Measurements from ENCODE around the gene ABCB4. TPM values are rescaled to one million over a fixed set of nuclear protein-coding genes. Genes with fewer than 3 reads are reported as not detected.

ABCB4 gene
- total RNA-seq, 2 experiments from 2014 or later = not detected

- Histone ChIP-seq H3K4me1 (ENCODE audit: insufficient read depth, low read length) (no peaks in the 10 kb centered on the region), H3K9me3 (ENCODE audit: control insufficient read depth in 1 of 2, insufficient read depth in 1 of 2, low read length in 2 of 2) (no peaks in the 10 kb centered on the region), H3K27me3 (ENCODE audit: control insufficient read depth in 1 of 2, insufficient read depth in 2 of 2, low read length in 2 of 2) (no peaks in the 10 kb centered on the region), H3K36me3 (ENCODE audit: insufficient read depth, low read length) (peaks cover 4% of the 10 kb centered on the region), H3K4me3 (ENCODE audit: low read length) (no peak overlapping the region), H3K27ac (ENCODE audit: low read depth in 1 of 2, low read length in 2 of 2) (no peak overlapping the region)
- ChIA-PET POLR2A (no interaction called here), CTCF (no interaction called here)
- no peak for TF ChIP-seq CTCF (IDR thresholded peaks at IDR 0.05)
- Mint-ChIP-seq H3K4me1 (ENCODE audit: low read depth) (no peaks in the 10 kb centered on the region), H3K27me3 (no peaks in the 10 kb centered on the region), H3K9me3 (no peaks in the 10 kb centered on the region), H3K27ac (no peak overlapping the region), H3K36me3 (ENCODE audit: low read depth) (peaks cover 27% of the 10 kb centered on the region), H3K4me3 (no peak overlapping the region)
- ATAC-seq (ENCODE audit: poor library complexity) (no peak), DNase-seq (no peak)
- intact Hi-C loops (cut with DNase I, micrococcal nuclease) = no loop called here
These were observed 41.8 kb upstream of the ABCB4 start for GRCh38 chr7:87517136-87517815.

- no peak for TF ChIP-seq CTCF (IDR thresholded peaks at IDR 0.05)
- intact Hi-C loops (cut with DNase I, micrococcal nuclease) = no loop called here
- Histone ChIP-seq H3K27ac (ENCODE audit: low read depth in 1 of 2, low read length in 2 of 2) (no peak overlapping the region), H3K9me3 (ENCODE audit: control insufficient read depth in 1 of 2, insufficient read depth in 1 of 2, low read length in 2 of 2) (no peaks in the 10 kb centered on the region), H3K36me3 (ENCODE audit: insufficient read depth, low read length) (peaks cover 4% of the 10 kb centered on the region), H3K4me1 (ENCODE audit: insufficient read depth, low read length) (no peaks in the 10 kb centered on the region), H3K4me3 (ENCODE audit: low read length) (no peak overlapping the region), H3K27me3 (ENCODE audit: control insufficient read depth in 1 of 2, insufficient read depth in 2 of 2, low read length in 2 of 2) (no peaks in the 10 kb centered on the region)
- DNase-seq = no peak
- no peak for ATAC-seq (ENCODE audit: poor library complexity)
- Mint-ChIP-seq H3K27ac (no peak overlapping the region), H3K9me3 (no peaks in the 10 kb centered on the region), H3K27me3 (no peaks in the 10 kb centered on the region), H3K4me3 (no peak overlapping the region), H3K36me3 (ENCODE audit: low read depth) (peaks cover 43% of the 10 kb centered on the region), H3K4me1 (ENCODE audit: low read depth) (no peaks in the 10 kb centered on the region)
- ChIA-PET CTCF (interaction anchor here (1.1 kb wide), 1 partner anchor 55 kb away, joined by 3 read pairs; no protein-coding TSS in a partner anchor), POLR2A (no interaction called here)
These were observed 38.4 kb upstream of the ABCB4 start for GRCh38 chr7:87513735-87514335.

GRCh38 chr7:87512906-87513305, 37.4 kb upstream of the ABCB4 start:
- Mint-ChIP-seq H3K36me3 (ENCODE audit: low read depth) (peaks cover 42% of the 10 kb centered on the region), H3K9me3 (no peaks in the 10 kb centered on the region), H3K4me3 (no peak overlapping the region), H3K27ac (no peak overlapping the region), H3K27me3 (no peaks in the 10 kb centered on the region), H3K4me1 (ENCODE audit: low read depth) (no peaks in the 10 kb centered on the region)
- Histone ChIP-seq H3K27me3 (ENCODE audit: control insufficient read depth in 1 of 2, insufficient read depth in 2 of 2, low read length in 2 of 2) (no peaks in the 10 kb centered on the region), H3K4me3 (ENCODE audit: low read length) (no peak overlapping the region), H3K27ac (ENCODE audit: low read depth in 1 of 2, low read length in 2 of 2) (no peak overlapping the region), H3K9me3 (ENCODE audit: control insufficient read depth in 1 of 2, insufficient read depth in 1 of 2, low read length in 2 of 2) (no peaks in the 10 kb centered on the region), H3K4me1 (ENCODE audit: insufficient read depth, low read length) (no peaks in the 10 kb centered on the region), H3K36me3 (ENCODE audit: insufficient read depth, low read length) (peaks cover 4% of the 10 kb centered on the region)
- no peak for TF ChIP-seq CTCF (IDR thresholded peaks at IDR 0.05)
- intact Hi-C loops (cut with DNase I, micrococcal nuclease) = no loop called here
- ChIA-PET CTCF (interaction anchor here (1.1 kb wide), 1 partner anchor 56 kb away, joined by 3 read pairs; no protein-coding TSS in a partner anchor), POLR2A (no interaction called here)
- ATAC-seq (ENCODE audit: poor library complexity) = no peak
- no peak for DNase-seq
